ENCODE results near the gene KIF1B.

GRCh38 chr1:10428984-10429383 lies 218.6 kb downstream of the KIF1B start:
- TF ChIP-seq RXRA (IDR thresholded peaks at IDR 0.05) (no peak), REST (IDR thresholded peaks at IDR 0.05) (no peak), CTCF (IDR thresholded peaks at IDR 0.05; ENCODE audit: low read depth, low read length, missing input control) (no peak), GABPA (IDR thresholded peaks at IDR 0.05 in 1 of 2, conservative IDR thresholded peaks at IDR 0.05 in 1 of 2) (no peak), ZBTB33 (IDR thresholded peaks at IDR 0.05) (no peak)

Measured in liver (tissue), 3 donors.